Measurements from ENCODE around the gene SSC5D.

The SSC5D gene

DNA sequence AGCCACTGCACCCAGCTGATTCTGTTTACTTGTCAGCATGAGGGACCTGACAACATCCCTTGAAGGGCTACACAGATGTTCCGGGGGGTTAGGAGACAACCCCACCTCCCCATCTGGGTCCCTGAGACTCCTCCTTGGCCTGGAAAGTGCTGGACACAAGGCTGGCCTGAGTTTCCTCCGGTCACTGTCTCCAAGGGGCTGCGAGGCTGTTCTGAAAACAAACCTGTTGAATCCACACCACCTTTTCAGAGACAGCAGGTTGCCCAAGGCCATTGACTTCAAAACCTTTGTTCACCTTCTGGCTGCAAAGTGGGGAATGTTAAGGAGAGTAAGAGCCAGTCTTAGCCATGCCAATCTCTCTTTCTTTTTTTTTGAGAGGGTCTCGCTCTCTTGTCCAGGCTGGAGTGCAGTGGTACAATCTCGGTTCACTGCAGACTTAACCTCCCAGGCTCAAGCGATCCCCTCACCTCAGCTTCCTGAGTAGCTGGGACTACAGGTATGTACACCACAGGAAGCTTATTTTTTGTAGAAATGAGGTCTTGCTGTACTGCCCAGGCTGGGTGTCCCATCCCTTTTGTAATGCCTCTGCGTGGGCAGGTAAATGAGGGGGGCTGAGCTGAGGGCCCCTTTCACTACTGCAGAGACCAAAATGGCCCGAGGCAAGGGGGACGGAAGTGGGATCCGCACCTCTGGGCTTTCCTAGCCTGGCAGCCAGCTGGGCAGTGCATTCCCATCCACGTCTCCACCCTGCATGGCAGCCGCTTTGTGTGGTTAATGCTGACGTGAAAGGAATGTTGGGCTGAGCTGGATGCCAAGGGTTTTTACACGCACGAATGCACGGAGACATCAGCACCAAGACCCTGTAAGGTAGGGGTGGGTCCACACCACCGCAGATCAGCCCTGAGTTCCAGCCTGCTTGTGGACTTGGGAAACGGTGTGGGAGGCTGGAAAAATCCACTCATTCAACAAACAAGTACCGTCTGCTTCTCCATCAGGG lies 13.7 kb upstream of the SSC5D start:
- peak; percentile 31 for DNase-seq

DNA sequence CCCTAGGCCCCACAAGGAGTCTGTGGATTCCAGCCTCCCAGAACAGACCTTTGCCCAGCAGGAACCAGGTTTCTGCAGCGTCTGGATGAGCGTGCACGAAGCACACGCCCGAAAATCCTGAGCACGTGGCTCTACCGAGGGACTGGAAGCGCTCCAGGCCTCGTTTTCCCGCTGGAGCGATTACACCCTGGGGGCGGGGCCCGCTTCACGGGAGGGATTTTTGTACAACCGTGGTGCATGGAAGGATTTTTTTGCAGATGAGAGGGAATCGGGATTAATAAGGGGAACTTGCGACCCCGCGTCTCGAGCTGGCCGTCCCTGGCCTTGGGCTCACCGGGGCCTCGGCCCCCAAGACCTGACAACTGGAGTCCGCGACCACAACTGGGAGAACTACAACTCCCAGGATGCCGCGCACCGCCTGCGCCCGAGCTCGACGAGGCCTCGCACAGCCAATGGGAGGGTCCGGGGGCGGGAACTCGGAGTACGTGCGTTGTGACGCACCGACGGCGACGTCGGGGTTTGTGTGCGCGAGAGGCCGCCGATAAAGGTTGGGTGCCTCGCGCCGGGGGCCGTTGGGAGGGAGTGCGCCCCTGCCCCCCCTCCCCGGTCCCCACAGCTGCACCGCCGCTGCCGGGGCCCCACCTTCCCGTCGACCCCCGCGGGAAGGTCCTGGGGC lies 12.0 kb upstream of the SSC5D start, which contains the start of gene ZNF628:
TSS of gene ZNF628 (plus strand) at position 518 of the 676 bp plus-strand sequence. CDS start 3,294 bp downstream, outside the sequence.
- peak; percentile 99 for DNase-seq

DNA sequence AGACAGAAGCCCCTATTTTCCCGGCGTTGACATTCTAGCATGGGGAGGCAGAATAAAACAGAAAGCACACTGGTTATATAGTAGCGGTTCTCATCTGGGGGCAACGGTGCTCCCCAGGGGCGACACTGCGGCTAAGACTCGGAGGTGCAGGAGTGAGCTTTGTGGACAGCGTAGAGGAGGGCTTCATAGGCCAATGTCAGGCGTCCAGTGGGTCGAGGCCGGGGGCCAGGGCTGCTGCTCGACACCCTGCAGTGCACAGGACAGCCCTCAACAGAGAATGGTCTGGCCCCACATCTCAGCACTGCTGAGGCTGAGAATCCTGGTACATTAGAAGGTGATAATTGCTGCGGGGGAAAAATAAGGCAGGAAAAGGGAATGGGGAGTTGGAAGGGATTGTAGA lies 10.3 kb upstream of the SSC5D start:
- no peak for DNase-seq

DNA sequence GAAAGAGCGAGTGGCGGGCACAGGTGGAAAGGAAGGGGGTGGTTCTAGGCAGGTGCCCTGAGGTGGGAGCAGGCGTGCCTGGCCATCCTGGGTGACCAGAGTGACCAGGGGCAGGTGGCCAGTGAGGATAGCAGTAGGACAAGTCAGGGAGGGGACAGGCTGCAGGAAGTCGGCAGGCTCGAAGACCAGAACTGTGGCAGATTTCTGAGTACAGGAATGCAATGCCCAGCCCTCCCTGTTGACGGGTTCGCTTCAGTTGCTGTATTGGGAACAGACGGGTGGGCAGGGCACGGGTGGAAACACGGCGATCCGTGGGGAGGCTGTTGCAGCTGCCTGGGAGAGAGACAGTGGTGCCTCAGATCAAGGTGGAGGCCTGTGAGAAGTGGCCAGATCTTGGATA lies 9.9 kb upstream of the SSC5D start:
- DNase-seq: no peak

DNA sequence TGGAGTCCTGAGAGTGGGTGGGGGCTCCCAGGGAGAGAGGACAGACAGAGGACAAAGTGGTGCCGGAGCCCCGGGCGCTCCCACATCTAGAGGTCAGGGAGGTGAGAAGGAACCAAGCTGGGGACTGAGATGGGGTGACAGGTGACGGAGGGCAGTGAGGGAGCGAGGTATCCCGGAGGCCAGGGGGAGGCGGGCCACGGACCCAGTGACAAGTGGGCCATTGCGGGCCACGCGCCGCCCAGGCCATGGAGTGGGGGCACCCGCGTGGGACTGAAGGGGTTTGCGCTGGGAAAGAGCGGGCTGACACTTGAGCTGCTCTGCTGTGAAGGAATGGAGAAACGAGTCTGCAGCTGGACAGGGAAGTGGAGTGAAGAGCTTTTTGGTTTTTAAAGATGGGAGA lies 9.2 kb upstream of the SSC5D start:
- no peak for DNase-seq

DNA sequence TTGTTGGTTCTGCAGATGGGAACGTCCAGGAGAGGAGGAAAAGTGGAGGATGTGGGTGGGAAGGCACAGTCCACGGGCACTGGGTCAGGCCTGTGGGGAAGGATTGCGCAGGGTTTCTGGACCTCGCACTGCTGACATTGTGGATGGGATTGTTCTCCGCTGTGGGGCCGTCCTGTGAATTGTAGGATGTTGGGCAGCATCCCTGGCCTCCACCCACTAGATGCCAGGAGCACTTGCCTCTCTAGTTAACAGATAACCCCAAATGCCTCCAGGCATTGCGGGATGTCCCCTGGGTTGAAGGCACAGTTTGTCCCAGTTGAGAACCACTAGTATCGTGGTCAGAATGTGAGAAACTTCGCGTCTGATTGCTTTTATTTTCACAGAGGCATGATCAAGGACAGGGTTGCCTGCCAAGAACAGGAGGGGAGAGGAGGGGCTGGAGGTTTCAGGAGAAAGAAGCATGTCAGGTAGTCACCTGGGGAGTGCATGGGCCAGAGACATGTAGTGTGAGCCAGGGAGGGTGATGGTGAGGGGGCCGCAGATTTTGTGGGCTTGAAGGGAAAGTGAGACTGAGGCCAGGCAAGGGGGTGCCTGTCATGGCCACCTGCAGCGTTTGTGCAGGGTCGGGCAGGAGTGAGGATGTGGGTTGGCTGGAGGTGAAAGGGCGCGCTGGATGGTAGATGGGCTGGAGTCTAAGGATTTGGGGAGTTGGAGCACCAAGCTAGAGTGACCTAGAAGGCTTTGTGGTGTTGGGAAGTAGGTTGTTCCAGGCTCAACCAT lies 8.6 kb upstream of the SSC5D start:
- no peak for DNase-seq

DNA sequence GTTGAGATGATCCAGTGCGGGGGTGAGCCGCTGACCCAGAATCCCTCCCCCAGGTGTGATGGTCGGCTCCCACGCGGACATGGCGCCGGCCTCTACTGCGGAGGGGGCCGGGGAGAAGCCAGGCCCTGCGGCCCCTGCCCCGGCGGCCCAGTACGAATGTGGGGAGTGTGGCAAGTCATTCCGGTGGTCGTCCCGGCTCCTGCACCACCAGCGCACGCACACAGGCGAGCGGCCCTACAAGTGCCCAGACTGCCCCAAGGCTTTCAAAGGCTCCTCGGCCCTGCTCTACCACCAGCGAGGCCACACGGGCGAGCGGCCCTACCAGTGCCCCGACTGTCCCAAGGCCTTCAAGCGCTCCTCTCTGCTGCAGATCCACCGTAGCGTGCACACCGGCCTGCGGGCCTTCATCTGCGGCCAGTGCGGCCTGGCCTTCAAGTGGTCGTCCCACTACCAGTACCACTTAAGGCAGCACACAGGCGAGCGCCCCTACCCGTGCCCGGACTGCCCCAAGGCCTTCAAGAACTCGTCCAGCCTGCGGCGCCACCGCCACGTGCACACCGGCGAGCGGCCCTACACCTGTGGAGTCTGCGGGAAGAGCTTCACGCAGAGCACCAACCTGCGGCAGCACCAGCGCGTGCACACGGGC lies 7.0 kb upstream of the SSC5D start:
- no peak for DNase-seq

DNA sequence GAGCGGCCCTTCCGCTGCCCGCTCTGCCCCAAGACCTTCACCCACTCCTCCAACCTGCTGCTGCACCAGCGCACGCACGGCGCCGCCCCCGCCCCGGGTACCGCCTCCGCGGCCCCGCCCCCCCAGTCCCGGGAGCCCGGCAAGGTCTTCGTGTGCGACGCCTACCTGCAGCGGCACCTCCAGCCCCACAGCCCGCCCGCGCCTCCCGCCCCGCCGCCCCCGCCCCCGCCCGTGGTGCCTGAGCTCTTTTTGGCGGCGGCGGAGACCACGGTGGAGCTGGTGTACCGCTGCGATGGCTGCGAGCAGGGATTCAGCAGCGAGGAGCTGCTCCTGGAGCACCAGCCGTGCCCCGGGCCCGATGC lies 6.5 kb upstream of the SSC5D start:
- no peak for DNase-seq

DNA sequence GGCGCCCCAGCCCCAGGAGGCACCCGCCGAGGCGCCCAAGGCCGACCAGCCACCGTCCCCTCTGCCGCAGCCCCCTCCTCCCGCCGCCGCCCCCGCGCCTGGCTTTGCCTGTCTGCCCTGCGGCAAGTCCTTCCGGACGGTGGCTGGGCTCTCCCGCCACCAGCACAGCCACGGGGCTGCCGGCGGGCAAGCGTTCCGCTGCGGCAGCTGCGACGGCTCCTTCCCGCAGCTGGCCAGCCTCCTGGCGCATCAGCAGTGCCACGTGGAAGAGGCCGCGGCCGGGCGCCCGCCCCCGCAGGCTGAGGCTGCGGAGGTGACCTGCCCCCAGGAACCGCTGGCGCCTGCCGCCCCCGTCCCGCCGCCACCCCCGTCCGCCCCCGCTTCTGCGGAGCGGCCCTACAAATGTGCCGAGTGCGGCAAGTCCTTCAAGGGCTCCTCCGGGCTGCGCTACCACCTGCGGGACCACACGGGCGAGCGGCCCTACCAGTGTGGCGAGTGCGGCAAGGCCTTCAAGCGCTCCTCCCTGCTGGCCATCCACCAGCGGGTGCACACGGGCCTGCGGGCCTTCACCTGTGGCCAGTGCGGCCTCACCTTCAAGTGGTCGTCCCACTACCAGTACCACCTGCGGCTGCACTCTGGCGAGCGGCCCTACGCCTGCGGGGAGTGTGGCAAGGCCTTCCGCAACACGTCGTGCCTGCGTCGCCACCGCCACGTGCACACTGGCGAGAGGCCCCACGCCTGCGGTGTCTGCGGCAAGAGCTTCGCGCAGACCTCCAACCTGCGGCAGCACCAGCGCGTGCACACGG lies 5.9 kb upstream of the SSC5D start:
- no peak for DNase-seq

DNA sequence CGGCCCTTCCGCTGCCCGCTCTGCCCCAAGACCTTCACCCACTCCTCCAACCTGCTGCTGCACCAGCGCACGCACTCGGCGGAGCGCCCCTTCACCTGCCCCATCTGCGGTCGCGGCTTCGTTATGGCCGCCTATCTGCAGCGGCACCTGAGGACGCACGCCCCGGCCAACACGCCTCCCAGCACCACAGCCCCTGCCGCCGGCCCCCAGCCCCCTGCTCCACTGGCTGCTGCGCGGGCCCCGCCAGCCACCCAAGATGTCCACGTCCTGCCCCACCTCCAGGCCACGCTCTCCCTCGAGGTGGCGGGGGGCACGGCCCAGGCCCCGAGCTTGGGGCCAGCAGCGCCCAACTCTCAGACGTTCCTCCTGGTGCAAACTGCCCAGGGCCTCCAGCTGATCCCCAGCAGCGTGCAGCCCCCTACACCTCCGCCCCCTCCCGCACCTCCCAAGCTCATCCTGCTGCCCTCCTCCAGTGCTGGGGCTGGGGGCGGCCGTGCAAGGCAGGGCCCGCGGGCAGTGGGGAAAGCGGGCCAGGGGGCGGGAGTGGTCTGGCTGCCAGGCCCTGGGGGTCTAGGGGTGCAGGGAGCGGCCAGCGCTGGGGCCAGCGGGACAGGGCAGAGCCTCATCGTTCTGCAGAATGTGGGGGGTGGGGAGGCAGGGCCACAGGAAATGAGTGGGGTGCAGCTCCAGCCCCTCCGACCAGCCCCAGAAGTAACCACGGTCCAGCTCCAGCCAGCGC lies 5.1 kb upstream of the SSC5D start:
- no peak for DNase-seq

DNA sequence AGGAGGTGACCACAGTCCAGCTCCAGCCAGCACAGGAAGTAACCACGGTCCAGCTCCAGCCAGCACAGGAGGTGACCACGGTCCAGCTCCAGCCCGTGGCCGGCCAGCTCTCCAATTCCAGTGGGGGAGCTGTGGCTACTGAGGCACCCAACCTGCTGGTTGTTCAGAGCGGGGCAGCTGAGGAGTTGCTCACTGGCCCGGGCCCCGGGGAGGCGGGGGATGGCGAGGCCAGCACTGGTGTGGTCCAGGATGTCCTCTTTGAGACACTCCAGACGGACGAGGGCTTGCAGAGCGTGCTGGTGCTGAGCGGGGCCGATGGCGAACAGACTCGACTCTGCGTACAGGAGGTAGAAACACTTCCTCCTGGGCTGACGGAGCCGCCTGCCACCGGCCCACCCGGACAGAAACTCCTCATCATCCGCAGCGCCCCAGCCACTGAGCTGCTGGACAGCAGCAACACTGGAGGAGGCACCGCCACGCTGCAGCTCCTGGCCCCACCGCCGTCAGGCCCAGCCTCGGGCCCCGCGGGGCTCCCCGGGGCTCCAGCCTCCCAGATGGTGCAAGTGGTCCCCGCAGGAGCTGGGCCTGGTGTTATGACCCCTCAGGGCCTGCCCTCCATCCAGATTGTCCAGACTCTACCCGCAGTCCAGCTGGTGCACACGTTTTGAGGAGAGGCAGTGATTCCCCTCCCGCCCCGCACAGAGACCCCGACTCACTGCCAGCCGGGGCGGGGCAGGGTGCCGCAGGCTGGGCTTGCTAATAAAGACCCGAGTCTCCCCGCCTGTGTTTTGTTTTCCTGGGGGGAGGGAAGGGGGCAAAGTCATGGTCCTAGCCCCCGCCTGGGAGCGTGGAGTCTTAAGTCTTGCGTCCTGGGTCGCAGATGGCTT lies 4.3 kb upstream of the SSC5D start:
- no peak for DNase-seq

DNA sequence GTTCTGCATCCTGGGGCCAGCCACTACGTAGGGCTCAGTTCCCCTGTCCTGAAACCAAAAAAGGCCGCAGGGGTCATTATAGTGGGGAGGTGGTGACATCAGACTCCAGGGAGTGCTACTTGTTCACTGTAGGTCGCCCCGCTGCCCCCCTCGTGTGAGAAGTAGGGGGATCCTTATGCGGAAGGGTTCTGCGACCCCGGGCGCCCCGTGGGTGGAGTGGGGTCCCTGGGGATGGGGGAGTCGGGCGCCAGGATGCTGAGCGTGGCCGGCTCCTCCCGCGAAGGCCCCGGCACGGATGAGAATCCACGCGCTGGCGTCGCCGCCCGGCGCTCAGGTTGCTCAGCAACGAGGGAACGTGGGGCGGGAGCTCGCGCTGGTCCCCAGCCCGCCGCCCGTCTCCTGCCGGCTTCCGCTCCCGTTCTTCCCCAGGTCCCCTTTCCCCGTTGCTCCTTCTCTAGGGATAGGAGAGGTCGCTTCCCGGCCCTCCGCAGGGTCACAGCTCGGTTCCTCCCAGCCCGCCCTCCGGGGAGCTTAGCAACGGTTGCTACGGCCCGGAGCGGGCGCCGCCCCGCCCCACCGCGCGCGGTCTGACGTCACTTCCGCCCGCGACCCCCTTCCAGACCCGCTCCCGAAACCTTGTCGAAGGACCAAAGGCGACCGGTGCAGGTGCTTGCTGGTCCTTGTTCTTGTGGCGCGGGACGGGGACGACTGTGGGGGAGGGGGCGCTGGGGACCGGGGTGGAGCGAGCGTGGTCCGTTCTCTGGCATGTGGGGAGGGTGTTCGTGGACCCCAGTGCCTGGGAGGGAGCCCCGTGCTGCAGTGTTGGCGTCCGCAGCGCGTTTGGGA lies 3.4 kb upstream of the SSC5D start, which contains the start of gene NAT14:
TSS of gene NAT14 (plus strand) at position 596 of the 846 bp plus-strand sequence. CDS start 521 bp downstream, outside the sequence.
- peak; percentile 69 for DNase-seq

DNA sequence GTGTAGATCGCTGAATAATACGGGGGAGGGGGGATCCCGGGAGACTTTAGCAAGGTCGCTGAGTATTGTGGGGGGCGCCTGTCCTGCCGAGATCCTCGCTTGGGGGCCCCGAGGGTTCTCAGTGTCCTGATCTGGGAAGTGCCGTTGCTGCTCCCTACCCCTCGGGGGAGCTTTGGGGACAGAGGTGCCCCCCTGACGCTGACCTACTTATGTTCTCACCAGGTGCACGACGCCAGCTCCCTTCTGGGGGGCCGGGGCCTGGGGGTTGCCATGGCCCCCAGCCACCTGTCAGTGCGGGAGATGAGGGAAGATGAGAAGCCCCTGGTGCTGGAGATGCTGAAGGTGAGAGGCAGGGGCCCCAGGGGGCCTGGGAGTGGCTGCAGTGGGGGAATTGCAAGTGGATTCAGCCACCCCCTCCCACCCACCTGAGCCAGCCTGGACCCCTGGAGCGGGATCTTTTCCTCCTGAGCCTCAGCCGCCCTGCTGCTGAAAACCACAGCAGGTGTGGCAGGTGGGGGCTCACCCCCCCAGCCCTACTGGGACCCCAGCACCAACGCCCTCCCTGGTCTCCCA lies 2.7 kb upstream of the SSC5D start:
- DNase-seq: no peak

DNA sequence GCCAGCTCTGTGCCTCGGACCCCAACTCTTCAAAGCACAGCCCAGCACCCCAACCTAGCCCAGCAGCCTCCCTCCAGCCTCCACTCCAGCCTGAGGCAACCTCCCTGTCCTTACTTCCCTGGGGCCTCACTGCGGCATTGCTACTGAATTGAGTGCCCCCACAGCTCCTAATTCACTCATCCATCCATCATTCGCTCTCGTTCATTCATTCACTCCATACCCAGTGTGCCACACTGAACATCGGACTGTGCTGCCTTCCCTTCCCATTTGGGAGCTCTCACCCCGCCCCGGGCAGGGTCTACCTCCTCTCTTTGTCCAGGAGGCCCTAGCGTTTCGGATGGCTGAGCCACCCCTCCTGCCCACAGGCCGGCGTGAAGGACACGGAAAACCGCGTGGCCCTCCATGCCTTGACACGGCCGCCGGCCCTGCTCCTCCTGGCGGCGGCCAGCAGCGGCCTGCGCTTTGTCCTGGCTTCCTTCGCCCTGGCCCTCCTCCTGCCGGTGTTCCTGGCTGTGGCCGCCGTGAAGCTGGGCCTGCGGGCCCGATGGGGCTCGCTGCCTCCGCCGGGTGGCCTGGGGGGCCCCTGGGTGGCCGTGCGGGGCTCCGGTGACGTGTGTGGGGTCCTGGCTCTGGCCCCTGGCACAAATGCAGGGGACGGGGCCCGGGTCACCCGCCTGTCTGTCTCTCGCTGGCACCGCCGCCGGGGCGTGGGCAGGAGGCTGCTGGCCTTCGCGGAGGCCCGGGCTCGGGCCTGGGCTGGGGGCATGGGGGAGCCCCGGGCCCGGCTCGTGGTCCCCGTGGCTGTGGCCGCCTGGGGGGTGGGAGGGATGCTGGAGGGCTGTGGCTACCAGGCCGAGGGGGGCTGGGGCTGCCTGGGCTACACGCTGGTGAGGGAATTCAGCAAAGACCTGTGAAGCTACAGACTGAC lies 1.9 kb upstream of the SSC5D start:
- no peak for DNase-seq

DNA sequence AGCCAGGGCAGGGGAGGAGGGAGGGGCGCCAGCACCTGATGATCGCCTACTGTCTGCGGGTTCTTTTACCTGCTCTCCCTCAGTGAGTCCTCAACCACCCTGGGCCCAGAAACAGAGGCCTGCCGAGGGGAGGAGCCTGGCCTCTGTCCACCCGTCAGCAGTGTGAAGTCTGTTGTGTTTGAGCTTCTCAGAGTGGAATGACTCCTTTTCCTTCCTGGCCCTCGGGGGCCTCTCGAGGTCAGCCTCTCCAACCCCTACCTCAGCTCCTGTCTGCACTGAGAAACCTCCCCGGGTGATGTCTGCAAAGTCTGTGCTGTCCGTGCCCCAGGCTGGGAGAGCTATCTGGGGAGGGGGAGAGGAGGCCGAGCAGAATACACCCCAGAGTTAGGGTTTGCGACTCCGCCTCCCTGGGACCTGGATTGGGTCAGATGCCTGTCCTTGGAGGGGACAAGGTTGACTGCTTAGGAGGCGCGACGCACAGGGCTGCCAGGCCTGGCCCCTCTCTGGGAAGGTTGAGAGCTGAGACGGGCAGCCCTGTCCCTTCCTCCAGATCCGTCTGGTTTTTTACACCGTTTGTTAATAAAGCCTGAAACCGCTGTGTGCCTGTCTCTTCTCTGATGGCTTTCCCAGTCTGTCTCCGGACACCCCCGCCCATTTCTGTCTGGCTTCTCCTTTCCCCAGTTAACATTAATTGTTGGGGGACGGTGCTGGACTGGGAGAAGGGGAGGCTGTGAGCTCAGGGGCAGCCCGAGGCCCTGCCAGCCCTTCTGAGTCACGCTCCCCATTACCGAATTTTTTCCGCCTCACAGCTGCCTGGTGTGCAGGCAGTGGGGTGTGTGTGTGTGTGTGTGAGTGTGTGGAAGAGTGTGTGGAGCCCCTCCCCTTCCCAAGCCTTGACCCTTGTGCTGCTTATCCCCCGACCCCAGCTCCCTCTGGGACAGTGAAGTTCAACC lies 989 bp upstream of the SSC5D start:
- peak; percentile 97 for DNase-seq

Data from fibroblast of skin of right biceps (primary cell).